GM10248 (cell line): ENCODE measurements around the gene RGPD4.

Experiments
- CTCF ChIA-PET: fragments of 300-600 bp; sonication (Branson Sonifier 250); formaldehyde crosslinking; extraction: SDS; loops from one replicate; lab custom pipeline; 2021; ENCODE audit warnings: antibody characterized with exemption; lab: Yijun Ruan, JAX
- POLR2A ChIA-PET: fragments of 350-650 bp; sonication (Branson Sonifier 250); formaldehyde crosslinking; extraction: SDS; loops from one replicate; lab custom pipeline; 2020; ENCODE audit warnings: antibody characterized with exemption; lab: Yijun Ruan, JAX
- DNase-seq: peaks from one replicate; pipeline ENCODE4 v3.0.0; 2012; ENCODE audit errors: extremely low spot score
- CTCF ChIP-seq: IDR thresholded peaks from 2 replicates; pipeline ENCODE4 v1.5.1; 2012; ENCODE audit warnings: mild to moderate bottlenecking, low read depth; ENCODE audit errors: extremely low read depth, missing control alignments, control extremely low read depth

Gene RGPD4

GRCh38 chr2:107807988-107808387 lies 18.7 kb upstream of the RGPD4 start:
- DNase-seq: no peak
- CTCF ChIA-PET: no interaction called here
- no peak for TF ChIP-seq CTCF
- POLR2A ChIA-PET: no interaction called here

GRCh38 chr2:107808959-107809358 lies 17.7 kb upstream of the RGPD4 start:
- POLR2A ChIA-PET: no interaction called here
- no peak for DNase-seq
- CTCF ChIA-PET: no interaction called here
- no peak for TF ChIP-seq CTCF

GRCh38 chr2:107809835-107810234 lies 16.9 kb upstream of the RGPD4 start:
- POLR2A ChIA-PET: no interaction called here
- TF ChIP-seq CTCF: no peak
- no peak for DNase-seq
- CTCF ChIA-PET: no interaction called here

GRCh38 chr2:107810734-107811133 lies 16.0 kb upstream of the RGPD4 start:
- CTCF ChIA-PET: no interaction called here
- TF ChIP-seq CTCF: no peak
- no peak for DNase-seq
- POLR2A ChIA-PET: no interaction called here

GRCh38 chr2:107811411-107811810 lies 15.3 kb upstream of the RGPD4 start:
- CTCF ChIA-PET: no interaction called here
- no peak for TF ChIP-seq CTCF
- DNase-seq: no peak
- POLR2A ChIA-PET: no interaction called here

GRCh38 chr2:107812006-107812405 lies 14.7 kb upstream of the RGPD4 start:
- TF ChIP-seq CTCF: no peak
- CTCF ChIA-PET: interaction anchor here (0.7 to 1.7 kb wide), 2 partner anchors 10 kb away, joined by 3 to 5 read pairs; no protein-coding TSS in a partner anchor
- no peak for DNase-seq
- POLR2A ChIA-PET: no interaction called here

- DNase-seq: no peak
- ChIA-PET POLR2A (no interaction called here), CTCF (no interaction called here)
- TF ChIP-seq CTCF: no peak
Observed at GRCh38 chr2:107817378-107817777, 9.3 kb upstream of the RGPD4 start.
